H9 (cell line): ENCODE measurements around the gene UTS2R. TPM values are rescaled to one million over a fixed set of nuclear protein-coding genes. Genes with fewer than 3 reads are reported as not detected.

ENCODE experiments used
- DNase-seq: peaks from one replicate; pipeline ENCODE4 v3.0.0-alpha.2; 2017
- H2AFZ ChIP-seq: one replicate; pipeline ENCODE4 v1.6.1; 2013; ENCODE audit warnings: mild to moderate bottlenecking, low read length, control low read depth, moderate library complexity
- H2AK5ac ChIP-seq: 2 replicates; pipeline ENCODE4 v1.6.1; 2013; ENCODE audit warnings: low read length, control low read depth, mixed read lengths; ENCODE audit not compliant: insufficient read length
- H2BK120ac ChIP-seq: one replicate; pipeline ENCODE4 v1.6.1; 2013; ENCODE audit warnings: low read depth, mild to moderate bottlenecking, low read length, control low read depth, inconsistent platforms; ENCODE audit not compliant: poor library complexity, severe bottlenecking
- H2BK12ac ChIP-seq: 2 replicates; pipeline ENCODE4 v1.6.1; 2013; ENCODE audit warnings: low read length, control low read depth, mixed read lengths, low read depth; ENCODE audit not compliant: insufficient read length
- H2BK15ac ChIP-seq: 2 replicates; pipeline ENCODE4 v1.6.1; 2013; ENCODE audit warnings: low read depth, low read length, control low read depth
- H2BK20ac ChIP-seq: one replicate; pipeline ENCODE4 v1.6.1; 2013; ENCODE audit warnings: low read depth, mild to moderate bottlenecking, low read length, control low read depth, inconsistent platforms; ENCODE audit not compliant: poor library complexity, severe bottlenecking
- H2BK5ac ChIP-seq: 2 replicates; pipeline ENCODE4 v1.6.1; 2013; ENCODE audit warnings: low read length, control low read depth, mixed read lengths; ENCODE audit not compliant: insufficient read length
- H3K14ac ChIP-seq: 2 replicates; pipeline ENCODE4 v1.6.1; 2013; ENCODE audit warnings: low read length, control low read depth; ENCODE audit not compliant: insufficient read depth
- H3K18ac ChIP-seq: 2 replicates; pipeline ENCODE4 v1.6.1; 2013; ENCODE audit warnings: low read depth, mild to moderate bottlenecking, mixed read lengths, low read length, control low read depth; ENCODE audit not compliant: insufficient read length
- H3K23ac ChIP-seq: 2 replicates; pipeline ENCODE4 v1.6.1; 2013; ENCODE audit warnings: low read length, control low read depth, mixed read lengths, low read depth; ENCODE audit not compliant: insufficient read length
- H3K23me2 ChIP-seq: 2 replicates; pipeline ENCODE4 v1.6.1; 2013; ENCODE audit warnings: low read depth, mild to moderate bottlenecking, mixed read lengths, low read length, control low read depth; ENCODE audit not compliant: insufficient read length, poor library complexity, severe bottlenecking
- H3K27ac ChIP-seq: 2 replicates; pipeline ENCODE4 v1.5.1; 2013; ENCODE audit warnings: low read length, control low read depth, mixed read lengths, low read depth; ENCODE audit not compliant: insufficient read length
- H3K27me3 ChIP-seq: 2 replicates; pipeline ENCODE4 v1.6.1; 2013; ENCODE audit warnings: low read length, control low read depth, inconsistent platforms; ENCODE audit not compliant: insufficient read depth
- H3K4ac ChIP-seq: 2 replicates; pipeline ENCODE4 v1.6.1; 2013; ENCODE audit warnings: low read depth, mild to moderate bottlenecking, control low read depth, inconsistent platforms, low read length, moderate library complexity
- H3K4me1 ChIP-seq: 2 replicates; pipeline ENCODE4 v1.6.1; 2013; ENCODE audit warnings: low read length, control low read depth, inconsistent platforms; ENCODE audit not compliant: insufficient read depth
- H3K4me2 ChIP-seq: 2 replicates; pipeline ENCODE4 v1.6.1; 2013; ENCODE audit warnings: low read length, control low read depth, mixed read lengths; ENCODE audit not compliant: insufficient read length, insufficient read depth
- H3K56ac ChIP-seq: 2 replicates; pipeline ENCODE4 v1.6.1; 2013; ENCODE audit warnings: low read depth, mild to moderate bottlenecking, mixed read lengths, low read length, control low read depth; ENCODE audit not compliant: insufficient read length
- H3K79me1 ChIP-seq: 2 replicates; pipeline ENCODE4 v1.6.1; 2013; ENCODE audit warnings: low read depth, mild to moderate bottlenecking, moderate library complexity, low read length, control low read depth, inconsistent platforms; ENCODE audit not compliant: insufficient read depth, poor library complexity, severe bottlenecking
- H3K79me2 ChIP-seq: 2 replicates; pipeline ENCODE4 v1.6.1; 2013; ENCODE audit warnings: low read length, control low read depth, inconsistent platforms; ENCODE audit not compliant: insufficient read depth
- H3K9ac ChIP-seq: 2 replicates; pipeline ENCODE4 v1.6.1; 2013; ENCODE audit warnings: low read length, control low read depth, mixed read lengths; ENCODE audit not compliant: insufficient read length; ENCODE audit errors: extremely low read depth
- H3K9me3 ChIP-seq: one replicate; pipeline ENCODE4 v1.6.1; 2013; ENCODE audit warnings: low read depth, low read length, inconsistent platforms; ENCODE audit not compliant: control insufficient read depth
- H3T11ph ChIP-seq: one replicate; pipeline ENCODE4 v1.6.1; 2013; ENCODE audit warnings: mild to moderate bottlenecking, low read length, control low read depth, inconsistent platforms
- H4K20me1 ChIP-seq: one replicate; pipeline ENCODE4 v1.6.1; 2013; ENCODE audit not compliant: control insufficient read depth, insufficient read length, insufficient read depth
- H4K5ac ChIP-seq: 2 replicates; pipeline ENCODE4 v1.6.1; 2013; ENCODE audit warnings: low read depth, mild to moderate bottlenecking, mixed read lengths, low read length, control low read depth; ENCODE audit not compliant: insufficient read length
- H4K8ac ChIP-seq: replicated peaks from 2 replicates; pipeline ENCODE4 v1.6.1; 2013; ENCODE audit warnings: low read length, control low read depth, mixed read lengths, low read depth; ENCODE audit not compliant: insufficient read length
- H4K91ac ChIP-seq: 2 replicates; pipeline ENCODE4 v1.6.1; 2013; ENCODE audit warnings: low read depth, mild to moderate bottlenecking, moderate library complexity, mixed read lengths, low read length, control low read depth; ENCODE audit not compliant: insufficient read length
- H3K27ac Mint-ChIP-seq, 3 experiments: 2 replicates in 2 of 3; 3 replicates in 1 of 3; pipeline ENCODE4 v1.8.0; 2020 to 2021; ENCODE audit warnings: mixed read lengths in 3 of 3, mild to moderate bottlenecking in 1 of 3, moderate library complexity in 1 of 3
- H3K27me3 Mint-ChIP-seq: 2 replicates; pipeline ENCODE4 v1.8.0; 2021; ENCODE audit warnings: low read depth, mild to moderate bottlenecking, moderate library complexity, mixed read lengths
- H3K36me3 Mint-ChIP-seq, 3 experiments: 2 replicates in 2 of 3; 3 replicates in 1 of 3; pipeline ENCODE4 v1.8.0; 2020 to 2021; ENCODE audit warnings: low read depth in 3 of 3, mixed read lengths in 3 of 3; ENCODE audit not compliant: insufficient read depth in 1 of 3
- H3K4me1 Mint-ChIP-seq, 2 experiments: 2 replicates each; pipeline ENCODE4 v1.8.0; 2020; ENCODE audit warnings: mixed read lengths in 2 of 2
- H3K4me3 Mint-ChIP-seq, 2 experiments: 2 replicates in 1 of 2; 3 replicates in 1 of 2; pipeline ENCODE4 v1.8.0; 2020 to 2021; ENCODE audit warnings: mild to moderate bottlenecking in 2 of 2, mixed read lengths in 2 of 2, moderate library complexity in 1 of 2
- H3K9me3 Mint-ChIP-seq, 2 experiments: 2 replicates in 1 of 2; 3 replicates in 1 of 2; pipeline ENCODE4 v1.8.0; 2020; ENCODE audit warnings: mild to moderate bottlenecking in 2 of 2, mixed read lengths in 2 of 2, moderate library complexity in 1 of 2
- CTCF ChIP-seq: fragments of 200-600 bp; sonication (generic); conservative IDR thresholded peaks from 3 replicates; pipeline ENCODE4 v1.8.0; 2021; ENCODE audit warnings: antibody characterized with exemption, mild to moderate bottlenecking
- WGBS: extraction: QIAGEN DNeasy Blood & Tissue Kit; methylation state at CpG from one replicate; pipeline ENCODE4 v1.1.7; 2013; ENCODE audit warnings: missing lambda C conversion rate, low lambda C conversion rate, mixed read lengths; ENCODE audit not compliant: insufficient read length; ENCODE audit errors: extremely low coverage; 5-methylcytosine and 5-hydroxymethylcytosine counted together
- total RNA-seq: library from RNA; stranded (reverse); gene quantifications from 2 replicates; pipeline ENCODE4 v1.2.1, GENCODE V29; 2021

Gene UTS2R
- total RNA-seq, 1 experiment from 2014 or later, result 0.94 TPM

GRCh38 chr17:82396601-82397435 is 25.3 kb downstream of the UTS2R start:
- no peak overlapping the region for H3K4me2 ChIP-seq
- no peak overlapping the region for H2AFZ ChIP-seq
- TF ChIP-seq CTCF, result no peak
- no peak overlapping the region for H3K27ac ChIP-seq
- WGBS, result no CpG with 5 or more reads among the region's 19 CpGs
- no peak overlapping the region; the same call in 1 of the 2 replicates for H3K14ac ChIP-seq
- H3K23ac ChIP-seq, result no peak overlapping the region
- Mint-ChIP-seq H3K4me3 (no peak overlapping the region), H3K27ac (no peak overlapping the region), H3K9me3 (no peaks in the 10 kb centered on the region), H3K36me3 (peaks cover 2 to 19% (median 13%) of the 10 kb centered on the region in 3 experiments; a peak in 6 of 7 replicates), H3K4me1 (no peaks in the 10 kb centered on the region; a peak in 1 of 4 replicates), H3K27me3 (no peaks in the 10 kb centered on the region)
- H2BK5ac ChIP-seq, result no peak overlapping the region
- H3T11ph ChIP-seq, result no peak overlapping the region
- no peaks in the 10 kb centered on the region for H3K4me1 ChIP-seq
- H4K20me1 ChIP-seq, result no peaks in the 10 kb centered on the region
- H4K91ac ChIP-seq, result no peak overlapping the region
- H2BK120ac ChIP-seq, result no peak overlapping the region
- H2BK12ac ChIP-seq, result no peak overlapping the region
- H2BK15ac ChIP-seq, result no peak overlapping the region
- no peaks in the 10 kb centered on the region for H3K23me2 ChIP-seq
- no peaks in the 10 kb centered on the region for H3K79me2 ChIP-seq
- no peaks in the 10 kb centered on the region for H3K79me1 ChIP-seq
- H3K9ac ChIP-seq, result no peak overlapping the region
- no peak overlapping the region for H3K4ac ChIP-seq
- H3K18ac ChIP-seq, result no peak overlapping the region
- no peak overlapping the region for H4K5ac ChIP-seq
- no peak overlapping the region for H2AK5ac ChIP-seq
- DNase-seq, result no peak
- no peaks in the 10 kb centered on the region for H3K27me3 ChIP-seq
- no peak overlapping the region for H3K56ac ChIP-seq
- no peak overlapping the region for H2BK20ac ChIP-seq
- H3K9me3 ChIP-seq, result no peaks in the 10 kb centered on the region
- no peak overlapping the region for H4K8ac ChIP-seq
